Stimulated activated CD8-positive, alpha-beta memory T cell treated with anti-CD3 and anti-CD28 coated beads, Interleukin-12 subunit alpha, Interleukin-12 subunit beta, amount 100 ng/mL, for 1 hour (primary cell): ENCODE data around the gene AHCY.
"Not testable (repeated sequence)": the region's sequence is repeated elsewhere in the genome, so short reads cannot be mapped to it uniquely, and the experiment has no call there.

Source experiments
- DNase-seq: peaks from one replicate; pipeline ENCODE4 v3.0.0-alpha.2; 2020; ENCODE audit warnings: low read depth

AHCY gene

DNA sequence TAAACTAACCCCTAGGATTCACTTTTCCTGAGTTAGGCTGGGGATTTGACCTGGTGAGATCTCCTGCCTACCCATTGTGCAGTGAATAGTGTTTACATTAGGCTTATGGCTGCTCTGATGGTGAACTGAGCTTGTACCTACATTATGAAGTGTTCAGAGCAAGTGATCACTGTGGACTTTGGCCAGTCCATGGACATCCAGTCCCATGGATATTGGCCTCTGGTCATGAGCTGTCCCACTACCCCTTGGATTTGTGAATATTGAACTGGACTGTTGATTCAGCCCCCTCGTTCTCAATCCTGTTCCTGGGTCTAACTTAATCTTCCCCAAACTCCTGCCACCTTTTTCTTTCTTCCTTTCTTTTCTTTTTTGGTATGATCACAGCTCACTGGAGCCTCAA, 48.2 kb downstream of the AHCY start:
- DNase-seq = no peak

DNA sequence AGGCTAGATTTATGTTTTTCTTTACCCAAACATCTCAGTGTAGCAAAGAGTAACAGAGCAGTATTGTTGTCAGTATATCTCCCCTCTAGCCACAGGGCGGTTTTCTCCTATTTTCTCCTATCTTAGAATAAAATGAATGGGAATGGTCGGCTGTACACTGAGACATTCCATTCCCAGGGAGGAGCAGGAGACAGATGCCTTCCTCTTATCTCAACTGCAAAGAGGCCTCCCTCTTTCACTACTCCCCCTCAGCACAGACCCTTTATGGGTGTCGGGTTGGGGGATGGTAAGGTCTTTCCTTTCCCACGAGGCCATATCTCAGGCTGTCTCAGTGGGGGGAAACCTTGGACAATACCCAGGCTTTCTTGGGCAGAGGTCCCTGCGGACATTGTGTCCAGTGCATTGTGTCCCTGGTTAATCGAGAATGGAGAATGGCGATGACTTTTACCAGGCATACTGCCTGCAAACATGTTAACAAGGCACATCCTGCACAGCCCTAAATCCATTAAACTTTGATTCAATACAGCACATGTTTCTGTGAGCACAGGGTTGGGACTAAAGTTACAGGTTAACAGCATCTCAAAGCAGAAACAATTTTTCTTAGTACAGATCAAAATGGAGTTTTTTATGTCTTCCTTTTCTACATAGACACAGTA, 50.6 kb downstream of the AHCY start:
- DNase-seq = not testable (repeated sequence)

DNA sequence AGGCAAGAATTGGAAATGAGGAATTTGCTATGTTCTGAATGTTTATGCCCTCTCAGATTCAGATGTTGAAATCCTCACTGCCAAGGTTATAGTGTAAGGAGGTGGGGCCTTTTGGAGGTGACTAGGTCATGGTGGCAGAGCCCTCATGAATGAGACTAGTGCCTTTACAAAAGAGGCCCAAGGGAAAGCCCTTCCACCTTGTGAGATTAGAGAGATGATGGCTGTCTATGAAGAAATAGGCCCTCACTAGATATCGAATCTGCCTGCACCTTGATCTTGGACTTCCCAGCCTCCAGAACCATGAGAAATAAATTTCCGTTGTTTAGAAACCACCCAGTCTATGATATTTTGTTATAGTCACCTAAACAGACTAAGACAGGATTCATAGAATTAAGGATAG, 51.5 kb downstream of the AHCY start:
- DNase-seq = no peak

DNA sequence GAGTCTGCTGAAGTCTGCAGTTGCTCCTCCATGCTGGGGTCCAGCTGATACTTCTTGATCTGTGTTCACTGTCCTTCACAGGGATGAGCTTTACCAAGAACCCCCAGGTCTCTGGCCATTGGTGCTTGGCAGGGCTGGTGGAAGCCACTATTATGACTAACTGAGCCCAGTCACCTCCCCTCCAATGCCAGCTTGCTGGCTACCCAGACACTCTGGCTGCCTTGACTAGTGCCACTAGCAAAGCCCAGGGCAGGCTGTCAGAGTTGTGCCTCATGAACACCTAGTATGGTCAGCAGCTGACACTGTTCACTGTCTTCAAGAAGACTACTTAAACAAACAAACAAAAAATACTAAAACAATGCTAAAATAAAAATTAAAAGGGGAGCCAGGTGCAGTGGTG, 53.1 kb downstream of the AHCY start:
- no peak for DNase-seq

DNA sequence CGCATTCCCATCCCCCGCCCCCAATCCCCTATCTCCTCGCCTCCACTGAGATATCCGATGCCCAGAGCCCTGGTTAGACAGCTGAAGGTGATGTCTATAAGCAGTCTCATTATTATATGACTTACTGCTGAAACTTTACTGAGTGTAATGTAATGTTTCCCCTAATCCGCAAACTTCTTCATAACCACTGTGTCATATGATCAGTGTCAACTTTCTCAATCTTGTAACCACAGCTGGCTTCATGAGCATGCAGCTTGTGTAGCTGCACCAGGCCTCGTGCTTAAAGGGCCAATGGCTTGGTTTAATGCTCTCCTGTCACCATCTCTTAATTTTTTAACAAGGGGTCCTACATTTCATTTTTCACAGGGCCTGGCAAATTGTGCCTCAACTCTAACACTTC, 53.9 kb downstream of the AHCY start:
- DNase-seq = no peak

DNA sequence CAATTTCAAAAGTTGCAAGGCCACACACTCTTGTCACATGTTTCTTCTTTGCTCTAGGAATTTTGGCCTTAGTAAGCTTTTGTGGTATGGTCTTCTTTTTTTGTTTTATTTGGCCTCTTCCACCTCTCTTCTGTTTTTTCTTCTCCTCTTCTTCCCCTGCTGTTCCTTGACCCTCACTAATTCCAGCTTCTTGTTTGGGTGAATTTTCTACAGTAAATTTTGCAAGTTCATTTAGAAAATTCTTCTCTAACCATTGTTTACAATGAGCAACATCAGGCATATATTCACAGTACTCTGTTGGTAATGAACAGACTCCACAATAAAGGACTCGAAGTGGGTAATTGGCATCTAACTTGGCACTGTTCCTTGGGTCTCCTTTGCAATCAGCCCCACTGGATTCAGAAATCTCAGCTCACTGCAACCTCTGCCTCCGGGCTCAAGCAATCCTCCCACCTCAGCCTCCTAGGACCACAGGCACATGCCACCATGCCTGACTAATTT, 57.0 kb downstream of the AHCY start:
- DNase-seq = no peak

DNA sequence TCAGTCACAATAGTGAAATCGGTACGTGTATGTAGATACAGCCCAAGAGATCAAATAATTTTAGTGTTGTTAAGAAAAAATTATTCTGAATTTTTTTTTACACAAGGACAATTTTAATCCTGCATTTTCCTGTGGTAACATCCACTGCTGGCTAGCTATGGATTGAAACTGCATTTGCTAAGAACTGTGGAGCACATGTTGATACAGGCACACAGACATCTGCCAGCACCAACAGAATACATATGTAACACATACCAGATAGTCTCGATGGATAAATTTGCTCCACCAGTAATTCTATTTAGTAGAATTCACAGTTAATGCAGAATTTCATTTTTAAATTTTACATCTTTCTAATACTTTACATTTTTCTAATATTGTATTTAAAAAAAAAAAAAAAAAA, 59.8 kb downstream of the AHCY start:
- no peak for DNase-seq

DNA sequence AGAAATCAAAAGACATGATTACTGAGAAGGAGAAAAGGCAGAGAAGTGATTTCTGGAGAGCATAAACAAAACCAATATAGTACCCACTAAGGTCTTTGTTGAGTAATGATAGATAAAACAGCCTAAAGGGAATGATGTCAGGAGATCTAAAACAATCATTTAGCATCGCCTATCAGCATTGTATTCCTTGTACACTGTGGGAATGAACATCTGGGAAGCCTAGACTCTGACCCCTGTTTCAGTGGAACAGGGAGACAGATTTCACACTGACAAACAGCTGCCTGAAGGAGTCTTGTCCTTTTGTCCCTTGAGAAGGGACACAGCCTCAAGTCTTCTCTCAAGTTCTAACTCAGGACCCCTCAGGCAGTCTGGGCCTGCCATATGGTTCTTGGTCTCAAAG, 60.3 kb downstream of the AHCY start:
- no peak for DNase-seq

DNA sequence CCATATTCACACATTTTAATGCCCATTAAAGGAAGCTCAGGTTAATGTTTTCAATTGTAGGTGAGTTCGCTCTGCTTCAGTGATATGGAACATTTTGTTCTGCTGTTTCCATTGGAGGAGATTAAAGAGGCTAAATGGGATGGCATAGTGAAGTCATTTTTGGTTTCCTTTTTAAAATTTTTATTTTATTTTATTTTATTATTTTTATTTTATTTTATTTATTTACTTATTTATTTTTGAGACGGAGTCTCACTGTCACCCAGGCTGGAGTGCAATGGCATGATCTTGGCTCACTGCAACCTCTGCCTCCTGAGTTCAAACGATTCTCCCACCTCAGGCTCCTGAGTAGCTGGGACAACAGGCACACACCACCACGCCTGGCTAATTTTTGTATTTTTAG, 61.1 kb downstream of the AHCY start:
- DNase-seq = not testable (repeated sequence)

DNA sequence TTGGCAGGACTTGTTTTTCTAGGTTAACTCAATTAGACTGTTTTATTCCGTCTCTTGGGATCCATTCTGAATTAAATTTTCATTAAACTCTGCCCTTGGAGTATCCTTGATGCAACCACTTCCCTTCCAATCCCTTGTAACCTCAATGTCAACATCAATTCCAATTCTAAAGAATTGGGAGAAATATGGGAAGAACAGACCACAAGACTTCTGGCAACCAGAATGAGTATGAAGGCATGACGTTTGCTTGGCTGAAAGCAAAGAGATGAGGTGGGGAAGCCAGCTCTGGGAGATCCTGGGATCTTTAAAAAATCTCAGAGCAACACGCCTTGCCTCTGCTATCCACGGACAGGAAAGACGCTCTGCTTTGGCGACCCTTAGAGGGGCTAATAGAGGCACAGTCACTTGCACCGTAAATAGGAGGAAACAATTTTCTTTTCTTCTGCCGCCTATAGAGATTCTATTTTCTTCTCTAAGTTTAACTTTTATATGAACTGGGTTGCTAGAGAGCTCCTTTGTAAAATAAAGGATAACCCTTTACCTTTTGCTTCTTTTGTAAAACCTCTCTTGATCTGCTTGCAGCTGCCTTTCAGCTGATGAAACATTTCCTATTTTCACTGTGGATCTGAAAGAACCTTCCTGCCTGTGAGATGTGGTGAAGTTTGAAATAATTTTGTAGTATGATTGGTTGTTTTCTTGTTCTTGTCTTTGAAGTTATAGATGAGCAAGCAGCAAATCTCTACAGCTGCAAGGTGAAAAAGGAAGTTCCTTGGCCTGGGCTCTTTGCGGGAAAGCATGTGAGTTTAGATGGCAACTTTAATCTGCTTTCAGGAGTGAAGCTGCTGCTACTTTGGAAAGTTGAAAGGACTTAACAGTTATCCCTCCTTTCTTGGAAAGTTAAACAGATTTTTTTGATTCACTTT, 62.2 kb downstream of the AHCY start, which contains the start of gene ASIP:
ASIP (plus strand) TSS at position 731 of the 923 bp plus-strand sequence. CDS start 18,952 bp downstream, outside the sequence.
- DNase-seq = no peak

DNA sequence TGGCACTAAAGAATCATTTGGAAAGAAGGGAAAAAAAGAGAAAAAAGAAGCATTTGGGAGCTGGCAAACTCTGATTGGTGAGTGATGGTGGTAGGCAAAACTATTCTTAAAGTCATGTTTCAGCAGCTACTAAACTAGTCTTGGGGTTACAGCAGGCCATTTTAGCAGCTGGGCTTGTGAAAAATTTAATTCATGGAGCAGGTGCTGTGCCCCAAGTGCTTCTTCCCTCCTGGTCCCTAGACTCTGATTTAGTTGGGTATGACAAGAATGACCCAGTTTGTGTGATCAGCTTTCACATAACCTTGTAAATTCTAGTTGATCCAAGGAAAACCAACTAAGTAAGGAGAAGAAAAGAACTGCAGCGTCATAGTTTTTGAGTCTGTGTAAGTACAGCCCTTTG, 63.0 kb downstream of the AHCY start:
- DNase-seq = no peak

DNA sequence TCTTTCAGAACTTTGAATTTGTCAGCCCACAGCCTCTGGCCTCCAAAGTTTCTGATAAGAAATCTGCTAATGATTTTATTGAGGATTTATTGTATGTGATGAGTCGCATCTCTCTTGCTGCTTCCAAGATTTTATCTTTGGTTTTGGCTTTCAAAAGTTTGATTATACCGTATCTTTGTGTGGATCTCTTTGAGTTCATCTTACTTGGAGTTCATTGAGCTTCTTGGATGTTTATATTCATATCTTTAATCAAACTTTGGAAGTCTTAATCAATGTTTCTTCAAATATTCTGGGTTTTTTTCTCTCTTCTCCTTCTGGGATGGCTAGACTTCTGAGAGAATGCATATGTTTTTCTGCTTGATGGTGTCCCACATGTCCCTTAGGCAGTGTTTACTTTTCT, 65.2 kb downstream of the AHCY start:
- DNase-seq = no peak

DNA sequence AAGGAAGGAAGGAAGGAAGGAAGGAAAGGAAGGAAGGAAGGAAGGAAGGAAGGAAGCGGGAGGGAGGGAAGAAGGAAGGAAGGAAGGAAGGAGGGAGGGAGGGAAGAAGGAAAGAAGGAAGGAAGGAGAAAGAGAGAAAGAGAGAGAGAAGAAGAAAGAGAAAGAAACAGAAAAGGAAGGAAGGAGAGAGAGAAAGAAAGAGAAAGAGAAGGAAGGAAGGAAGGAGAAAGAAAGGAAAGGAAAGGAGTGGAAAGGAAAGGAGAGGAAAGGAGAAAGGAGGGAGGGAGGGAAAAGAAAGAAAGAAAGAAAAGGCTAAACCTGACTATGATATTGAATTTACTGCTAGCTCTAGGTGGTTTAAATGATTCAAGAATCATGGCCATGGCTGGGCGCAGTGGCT, 67.3 kb downstream of the AHCY start:
- DNase-seq = no peak

DNA sequence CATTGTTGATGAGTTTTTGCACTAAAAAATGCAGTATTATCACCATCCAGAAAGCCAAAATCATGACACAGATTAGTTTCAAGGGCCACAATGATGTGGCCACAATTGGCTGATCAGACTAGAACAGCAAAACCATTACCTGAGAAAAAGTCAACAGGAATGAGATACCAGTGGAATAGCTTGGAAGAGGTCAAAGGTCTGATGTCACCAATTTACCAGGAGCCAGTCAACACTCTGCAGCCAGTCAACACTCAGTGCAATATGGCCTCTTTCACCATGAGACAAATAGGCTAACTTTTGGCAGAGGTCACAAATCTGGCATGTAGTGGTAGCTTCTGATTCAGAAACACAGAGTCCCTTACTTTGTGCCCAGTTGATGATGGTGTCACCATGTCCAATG, 69.5 kb downstream of the AHCY start:
- DNase-seq = no peak

DNA sequence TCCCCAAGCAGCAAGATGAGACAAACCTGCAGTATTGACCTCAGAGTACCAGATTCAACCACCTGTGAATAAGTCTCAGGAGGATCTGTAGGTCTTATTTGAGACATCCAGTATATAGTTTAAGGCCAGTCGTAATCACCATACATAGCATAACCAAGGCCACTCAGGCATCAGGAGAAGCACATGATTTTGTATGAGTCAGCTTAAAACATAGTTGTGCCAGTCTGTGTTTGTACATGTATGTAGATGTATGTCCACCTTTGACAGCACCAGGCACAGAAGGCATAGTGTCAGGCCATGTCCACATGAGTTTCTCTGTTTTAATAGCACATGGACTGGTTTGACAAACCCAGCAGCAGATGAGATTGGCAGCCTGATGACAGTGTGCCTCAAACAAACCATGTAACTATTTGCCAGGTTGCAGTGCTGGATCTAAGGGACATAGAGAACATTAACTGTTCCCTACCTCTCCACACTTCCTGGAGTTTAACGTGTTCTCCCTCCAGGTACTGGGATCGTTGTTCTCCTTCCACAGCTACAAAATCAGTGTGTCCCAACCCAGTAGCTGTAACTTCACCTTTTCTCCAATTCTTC, 70.6 kb downstream of the AHCY start:
- no peak for DNase-seq

DNA sequence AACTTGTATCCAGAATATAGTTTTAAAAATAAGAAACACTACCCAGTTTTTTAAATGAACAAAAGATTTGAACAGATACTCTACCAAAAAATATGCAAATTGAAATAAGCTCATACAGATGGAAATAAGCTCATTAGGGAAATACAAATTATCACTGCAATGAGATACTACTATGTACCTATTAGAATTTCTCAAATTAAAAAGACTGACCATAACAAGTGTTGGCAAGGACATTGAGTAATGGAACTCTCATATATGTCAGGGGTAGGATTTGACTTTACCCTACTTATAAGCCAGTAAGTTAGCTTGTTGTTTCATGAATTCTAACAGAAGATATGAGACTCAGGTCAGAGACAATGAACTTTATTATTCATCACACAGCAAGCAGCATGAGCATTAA, 71.5 kb downstream of the AHCY start:
- no peak for DNase-seq
